HG03439 (cell line): ENCODE results near the gene TBX10.
"Not testable (repeated sequence)": the region's sequence is repeated elsewhere in the genome, so short reads cannot be mapped to it uniquely, and the experiment has no call there.

ENCODE experiments used
- ATAC-seq: cut with Tn5 transposase; IDR thresholded peaks from one replicate; pipeline ENCODE4 v1.9.1; 2021; ENCODE audit warnings: mild to moderate bottlenecking, moderate library complexity; ENCODE audit not compliant: unreplicated experiment

The TBX10 gene

DNA sequence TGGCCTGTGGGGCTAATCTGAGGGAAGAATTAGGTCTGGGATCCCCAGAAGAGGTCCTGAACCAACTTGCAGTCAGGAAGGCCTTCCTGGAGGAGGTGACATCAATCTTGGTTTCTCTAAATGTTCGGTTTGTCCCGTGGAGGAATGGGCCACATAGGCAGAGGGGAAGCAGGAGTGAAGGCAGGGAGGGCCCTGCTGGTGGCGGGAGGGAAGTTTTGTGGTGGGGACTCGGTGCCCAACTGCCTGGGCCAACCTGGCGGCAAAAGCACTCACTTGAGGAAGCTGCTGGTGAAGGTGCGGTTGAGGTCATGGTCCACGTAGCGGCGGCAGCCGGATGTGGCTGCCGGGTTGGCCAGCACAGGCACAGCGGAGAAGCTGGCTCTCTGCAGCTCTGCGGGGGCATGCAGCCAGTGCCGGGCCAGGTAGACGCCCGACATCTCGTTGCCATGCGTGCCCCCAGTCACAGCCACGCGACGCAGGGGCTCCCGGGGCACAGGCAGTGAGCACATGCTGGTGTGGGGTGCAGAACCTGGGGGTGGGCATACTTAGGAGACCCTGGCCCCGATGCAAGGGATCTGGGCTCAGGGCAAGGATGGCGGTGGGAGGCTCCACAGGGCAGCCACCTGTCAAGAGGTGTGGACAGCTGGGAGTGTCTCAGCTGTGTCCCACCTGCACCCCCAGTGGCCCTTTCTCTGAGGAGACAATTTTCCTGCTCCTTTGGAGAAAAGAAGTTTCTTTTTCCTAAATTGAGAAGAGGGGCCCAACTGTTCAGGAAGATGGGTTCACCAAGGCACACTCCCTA lies 7.2 kb upstream of the TBX10 start:
- ATAC-seq, result no peak

DNA sequence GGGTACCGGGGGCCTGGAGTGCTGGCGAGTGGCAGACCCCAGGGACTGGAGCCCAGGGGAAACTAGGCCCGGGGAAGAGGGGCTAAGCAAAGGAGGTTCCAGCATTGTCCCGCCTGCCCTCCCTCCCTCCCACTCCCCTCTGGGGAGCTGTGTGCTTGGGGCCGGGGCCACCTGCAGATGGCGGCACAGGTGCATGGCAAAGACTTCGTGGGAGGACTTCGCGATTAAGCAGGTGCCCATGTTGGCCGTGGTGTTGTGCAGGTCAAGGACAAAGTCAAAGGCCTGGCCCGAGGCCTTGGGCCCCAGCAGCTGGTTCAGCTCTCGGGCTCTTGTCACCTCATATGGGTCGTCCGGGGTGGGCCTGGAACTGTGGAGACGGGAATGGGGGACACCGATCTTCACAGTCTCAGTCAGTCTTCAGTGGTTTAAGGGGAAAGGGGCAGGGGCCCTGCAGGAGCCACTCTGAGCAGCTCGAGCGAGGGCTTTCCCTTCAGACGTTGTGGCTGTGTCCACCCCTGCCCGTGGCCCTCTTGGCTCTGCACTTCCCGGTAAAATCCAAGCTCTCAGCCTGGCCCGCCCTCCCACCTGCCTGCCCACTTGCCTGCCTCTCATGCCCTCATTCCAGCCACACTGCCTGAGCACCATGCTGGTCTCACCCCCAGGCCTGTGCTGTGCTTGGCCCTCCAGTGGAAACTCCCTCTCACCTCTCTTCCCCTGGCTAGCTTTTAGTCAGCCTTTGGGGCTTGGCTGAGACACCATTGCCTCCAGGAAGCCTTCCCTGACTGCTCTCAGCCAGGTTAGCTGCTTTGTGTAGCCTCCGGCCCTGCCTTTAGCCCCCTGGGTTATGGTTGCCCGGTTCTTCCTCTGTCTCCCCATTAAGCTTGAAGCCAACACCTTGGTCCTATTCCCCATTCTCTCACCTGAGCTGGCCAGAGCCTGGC lies 6.2 kb upstream of the TBX10 start:
- no peak for ATAC-seq

DNA sequence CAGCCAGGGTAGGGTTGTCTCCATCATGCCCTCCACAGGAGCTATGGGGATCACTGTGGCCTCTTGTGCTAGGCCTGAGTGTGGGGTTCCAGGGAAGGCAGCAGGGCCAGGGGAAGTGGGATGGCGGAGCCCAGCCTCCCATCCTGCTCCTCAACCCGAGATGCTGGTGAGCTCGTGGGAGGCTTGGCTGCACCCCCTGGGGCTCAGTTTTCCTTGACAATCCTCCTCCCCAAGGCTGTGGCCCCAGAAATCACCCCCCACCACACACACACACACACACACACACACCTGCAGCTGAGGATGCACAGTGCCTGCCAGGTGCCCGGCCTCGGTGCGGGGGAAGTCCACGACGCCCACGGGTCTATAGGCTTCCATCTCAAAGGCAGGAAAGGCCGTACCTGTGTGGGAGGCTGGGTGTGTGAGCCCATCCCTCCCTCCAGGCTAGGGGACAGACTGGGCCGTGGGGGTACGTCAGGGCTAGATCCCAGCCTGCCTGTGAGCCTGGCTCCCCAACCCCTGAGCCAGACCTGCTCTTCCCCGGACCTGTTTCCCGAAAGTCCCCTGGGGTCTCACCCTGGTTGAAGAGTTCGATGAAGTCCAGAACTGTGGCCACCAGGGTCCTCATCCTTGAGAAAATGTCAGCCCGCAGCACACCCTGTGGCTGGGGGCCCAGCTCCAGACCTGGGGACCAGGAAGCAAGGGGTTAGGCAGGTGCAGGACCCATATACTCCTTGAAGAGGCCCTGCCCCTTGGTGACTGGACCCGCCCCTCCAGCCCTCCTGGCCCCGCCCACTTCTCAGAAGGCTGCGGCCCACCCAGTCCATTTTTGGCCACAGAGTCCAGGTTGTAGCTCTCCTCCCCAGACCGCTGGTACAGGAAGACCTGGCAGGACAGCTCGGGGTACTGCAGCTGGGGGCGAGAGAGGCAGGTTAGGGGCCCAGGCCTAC lies 5.2 kb upstream of the TBX10 start:
- no peak for ATAC-seq

DNA sequence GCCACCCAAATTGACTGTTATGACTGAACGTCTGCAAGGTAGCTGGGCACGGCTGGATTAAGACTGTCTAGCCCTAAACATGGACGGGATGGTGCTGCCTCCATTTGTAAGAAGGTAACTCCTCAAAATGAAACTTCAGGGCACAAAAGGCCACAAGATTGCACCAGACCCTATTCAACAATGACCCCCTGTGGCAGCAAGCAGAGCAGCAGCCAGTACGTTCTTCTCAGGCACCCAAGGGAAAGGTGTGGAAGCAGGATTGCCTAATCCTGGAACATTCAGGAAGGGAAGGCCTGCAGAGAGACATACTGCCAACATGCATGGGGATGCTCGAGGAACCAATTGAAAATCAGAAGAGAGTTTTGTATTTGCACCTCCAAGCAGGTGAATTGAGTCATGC lies 4.5 kb upstream of the TBX10 start:
- ATAC-seq, result no peak

DNA sequence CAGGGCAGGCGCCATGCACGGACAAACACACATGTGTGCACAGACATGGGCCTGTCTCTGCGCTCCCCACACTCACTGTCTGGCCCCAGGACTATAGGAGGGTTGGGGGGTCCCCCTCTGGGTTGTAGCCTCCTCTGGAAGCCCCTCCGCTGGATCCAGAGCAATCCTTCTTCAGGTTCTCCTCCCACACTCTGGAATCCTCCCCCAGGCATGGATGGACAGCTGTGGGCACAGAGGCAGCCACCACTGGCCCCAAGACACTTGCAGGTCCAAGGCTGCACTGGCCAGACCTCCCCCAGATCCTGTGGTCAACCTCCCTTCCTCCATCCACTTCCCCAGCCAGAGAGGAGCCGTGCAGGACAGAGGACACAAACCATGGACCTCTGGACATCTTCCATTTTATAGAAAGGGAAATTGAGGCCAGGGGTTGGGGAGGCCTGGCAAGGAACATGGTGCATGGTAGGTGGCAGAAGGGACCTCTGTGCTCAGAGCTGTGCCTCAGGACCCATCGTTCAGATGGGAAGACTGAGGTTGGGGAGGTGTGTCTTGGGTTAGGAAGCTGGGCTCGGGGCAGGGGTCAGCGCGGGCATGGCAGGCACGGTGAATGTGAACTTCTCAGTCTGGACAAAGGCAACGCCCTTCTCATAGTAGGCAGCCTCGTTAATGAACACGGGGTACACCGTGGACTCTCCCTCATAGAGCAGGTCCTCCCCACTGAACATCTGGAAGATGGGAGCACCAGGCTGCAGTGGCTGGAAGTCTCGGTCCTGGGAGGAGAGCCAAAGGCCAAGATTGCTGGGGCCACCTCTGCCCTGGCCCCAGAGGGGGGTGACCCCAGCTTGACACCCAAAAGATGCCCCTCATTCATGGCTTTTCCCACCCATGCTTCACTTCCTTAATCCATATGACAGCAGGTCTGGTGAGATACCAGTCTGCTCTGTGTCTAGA lies 2.9 kb upstream of the TBX10 start:
- ATAC-seq, result no peak

DNA sequence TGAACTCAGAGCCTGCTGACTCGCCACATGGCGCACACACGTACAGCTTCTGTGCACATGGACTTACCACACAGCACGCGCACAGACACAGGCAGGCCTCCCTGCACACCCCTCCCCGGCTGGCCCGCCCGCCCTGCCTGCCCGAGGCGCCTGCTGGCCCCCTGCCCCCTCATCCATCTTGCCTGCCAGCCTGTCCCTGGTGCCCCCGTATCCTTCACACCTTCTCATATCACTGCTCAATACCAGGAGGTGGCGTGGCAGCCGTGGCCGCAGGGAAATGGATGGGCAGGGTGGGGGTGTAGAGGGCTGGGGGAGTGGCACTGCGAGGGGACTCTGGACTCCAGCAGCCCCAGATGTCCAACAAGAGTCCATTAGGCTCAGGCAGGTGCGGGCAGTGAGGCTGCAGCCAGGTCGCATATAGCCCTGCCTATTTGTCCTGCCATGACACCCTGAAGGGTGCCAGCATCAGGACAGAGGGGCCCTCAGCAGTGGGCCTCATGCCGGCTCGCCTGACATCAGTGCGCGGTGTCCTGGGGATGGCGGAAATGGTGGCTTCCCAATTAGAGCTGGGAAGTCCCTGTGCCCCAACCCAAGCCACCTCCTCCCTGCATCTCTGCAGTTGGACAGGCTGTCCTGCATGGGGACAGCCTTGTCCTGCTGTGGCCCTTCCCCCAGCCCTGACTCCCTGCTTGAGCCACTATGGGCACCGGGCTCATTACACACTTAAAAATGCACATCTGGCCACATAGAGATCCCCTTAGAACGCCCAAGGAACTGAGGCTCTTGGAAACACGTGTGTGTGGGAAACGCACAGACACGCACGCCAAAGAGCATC lies 2.0 kb upstream of the TBX10 start:
- no peak for ATAC-seq

DNA sequence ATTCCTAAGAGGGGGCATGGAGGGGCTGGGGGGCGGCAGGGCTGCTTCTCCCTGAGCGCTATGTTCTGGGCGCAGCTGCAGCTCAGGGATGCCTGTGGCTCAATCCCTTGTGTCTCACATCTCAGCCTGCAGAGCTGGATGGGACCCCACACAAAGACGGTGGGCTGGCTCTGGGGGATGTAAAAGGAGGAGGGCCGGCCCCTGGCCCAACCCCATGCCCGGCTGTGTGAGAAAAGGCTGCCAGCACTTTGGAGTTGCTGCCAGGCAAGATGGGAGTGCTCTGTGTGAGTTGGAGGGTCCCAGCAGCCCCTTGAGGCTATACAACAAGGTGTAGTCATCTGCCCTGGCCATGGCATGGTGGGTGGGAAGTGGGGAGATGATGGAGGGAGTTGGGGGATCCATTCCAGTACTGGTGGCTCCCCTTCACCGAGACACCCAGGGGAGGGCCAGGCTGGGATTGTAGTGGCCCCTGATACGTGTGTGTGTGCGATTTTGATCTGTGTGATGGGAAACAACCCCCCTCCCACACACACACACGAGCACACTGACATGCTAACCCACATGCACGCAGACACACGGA lies 1.3 kb upstream of the TBX10 start:
- ATAC-seq, result no peak

DNA sequence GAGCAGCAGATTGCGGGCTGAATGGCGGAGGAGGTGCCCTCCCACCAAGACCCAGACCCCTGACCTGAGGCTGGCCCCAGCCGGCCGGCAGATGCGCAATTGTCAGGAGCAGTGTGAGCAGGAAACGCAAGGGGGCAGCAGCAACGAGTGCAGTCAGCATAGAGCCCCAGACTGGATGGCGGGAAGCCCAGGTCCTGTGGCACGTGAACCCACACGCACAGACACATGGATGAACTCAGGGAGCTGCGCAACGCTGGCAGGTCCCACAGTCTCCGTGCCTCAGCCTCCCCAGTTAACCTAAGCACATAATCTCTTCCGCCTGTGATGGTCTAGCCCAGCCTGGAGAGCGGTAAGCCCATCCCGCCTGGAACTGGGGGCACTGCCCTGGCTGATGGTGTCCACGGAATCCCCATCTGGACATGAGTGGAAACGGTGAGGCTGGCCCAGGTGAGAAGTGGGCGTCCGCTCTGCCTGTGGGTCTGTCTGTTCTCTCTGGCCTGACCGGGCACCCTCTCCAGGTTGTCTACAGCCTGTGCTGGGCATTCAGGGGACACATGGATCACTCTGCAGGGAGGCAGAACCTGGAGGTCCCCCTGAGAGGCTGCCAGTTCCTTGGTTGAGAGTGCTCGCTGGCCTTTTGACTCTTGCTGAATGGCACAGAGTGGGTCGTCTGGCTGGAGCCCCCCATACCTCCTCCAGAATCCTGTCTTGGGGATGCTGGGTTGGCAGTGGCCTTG lies 626 bp upstream of the TBX10 start:
- no peak for ATAC-seq

DNA sequence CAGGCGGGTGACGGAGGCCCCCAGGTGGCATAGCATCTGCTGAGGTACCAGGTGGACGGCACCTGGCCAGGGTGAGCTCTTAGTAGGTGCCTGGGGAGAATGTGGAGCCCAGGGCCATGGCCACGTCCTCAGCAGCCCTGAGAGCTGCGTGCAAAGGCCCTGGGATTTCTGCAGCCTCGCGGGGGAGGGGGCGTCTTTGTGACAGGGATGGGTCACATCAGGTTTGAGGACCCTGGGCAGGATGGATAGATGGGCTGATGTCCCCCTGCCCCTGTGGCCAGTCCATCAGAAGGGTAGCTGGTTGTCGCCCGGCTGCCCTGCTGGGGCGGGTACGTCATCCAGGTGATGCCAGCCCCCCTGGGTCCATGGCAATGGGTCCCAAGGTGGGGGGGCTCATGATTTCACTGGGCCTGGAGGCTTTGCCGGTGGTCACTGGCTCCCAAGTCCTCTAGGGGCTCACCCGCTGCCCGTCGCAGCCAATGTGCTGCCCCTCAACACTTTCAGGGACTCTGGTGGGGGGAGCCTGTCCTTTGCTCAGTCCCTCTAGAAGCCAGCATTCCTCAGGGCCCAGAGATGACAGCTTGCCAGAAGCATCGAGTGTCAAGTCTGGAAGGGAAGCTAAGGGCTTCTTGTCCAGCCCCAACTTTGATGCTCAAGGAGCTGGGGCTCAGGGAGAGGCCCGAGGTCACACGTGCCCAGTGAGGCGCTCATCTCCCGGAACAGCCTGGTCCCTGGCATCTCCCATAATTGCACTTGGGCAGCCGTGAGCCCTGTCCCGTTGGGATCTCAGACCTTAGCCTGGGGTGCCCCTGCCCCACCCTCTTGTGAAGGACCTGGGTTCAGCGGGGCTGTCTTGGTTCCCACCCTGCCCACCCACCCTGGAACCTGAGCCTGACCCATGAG lies 777 bp downstream of the TBX10 start:
- no peak for ATAC-seq

DNA sequence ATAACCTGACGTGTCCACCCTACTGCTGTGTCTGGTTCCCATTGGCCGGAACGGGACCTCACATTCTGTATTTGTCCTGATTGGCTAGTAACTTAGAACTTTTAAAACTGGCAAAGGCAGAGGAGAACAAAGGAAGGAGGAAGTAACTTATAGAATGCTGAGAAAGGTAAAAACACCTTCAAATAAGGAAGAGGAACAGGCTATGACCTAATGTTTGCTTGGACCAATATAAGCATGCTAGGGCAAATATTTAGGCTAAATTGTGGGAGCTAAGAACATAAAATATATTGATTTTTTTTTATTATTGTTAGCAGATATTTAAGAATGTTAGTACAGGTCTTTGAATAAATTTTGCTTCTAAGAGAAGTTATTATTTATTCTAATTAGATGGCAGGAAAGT lies 2.1 kb downstream of the TBX10 start:
- ATAC-seq, result not testable (repeated sequence)

DNA sequence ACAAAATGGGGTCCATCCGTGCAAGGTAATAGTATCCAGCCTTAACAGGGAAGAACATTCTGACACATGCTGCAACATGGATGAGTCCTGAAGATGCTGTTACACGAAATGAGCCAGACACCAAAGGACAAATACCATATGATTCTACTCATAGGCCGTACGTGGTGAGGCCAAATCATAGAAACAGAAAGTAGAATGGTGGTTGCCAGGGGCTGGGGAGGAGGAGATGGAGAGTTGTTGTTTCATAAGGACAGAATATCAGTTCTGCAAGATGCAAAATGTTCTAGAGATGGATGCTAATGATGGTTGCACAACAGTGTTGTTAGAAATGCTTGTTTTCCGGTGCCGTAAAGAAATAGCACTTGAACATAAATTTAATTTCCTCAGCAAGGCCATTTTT lies 2.6 kb downstream of the TBX10 start:
- ATAC-seq, result no peak

DNA sequence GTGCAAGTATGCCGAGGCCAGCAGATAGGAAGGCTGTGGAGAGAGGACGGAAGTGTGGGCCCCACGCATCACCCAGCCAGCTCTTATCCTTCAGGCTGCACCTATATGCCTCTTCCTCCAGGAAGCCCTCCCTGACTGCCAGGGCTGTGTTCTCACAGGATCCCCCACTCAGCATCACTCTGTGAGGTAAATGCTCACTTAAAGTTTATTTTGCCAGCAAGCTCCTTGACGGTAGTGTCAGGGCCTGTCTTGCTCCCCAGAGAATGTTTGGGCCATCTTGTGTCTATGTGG lies 4.4 kb downstream of the TBX10 start:
- ATAC-seq, result no peak

DNA sequence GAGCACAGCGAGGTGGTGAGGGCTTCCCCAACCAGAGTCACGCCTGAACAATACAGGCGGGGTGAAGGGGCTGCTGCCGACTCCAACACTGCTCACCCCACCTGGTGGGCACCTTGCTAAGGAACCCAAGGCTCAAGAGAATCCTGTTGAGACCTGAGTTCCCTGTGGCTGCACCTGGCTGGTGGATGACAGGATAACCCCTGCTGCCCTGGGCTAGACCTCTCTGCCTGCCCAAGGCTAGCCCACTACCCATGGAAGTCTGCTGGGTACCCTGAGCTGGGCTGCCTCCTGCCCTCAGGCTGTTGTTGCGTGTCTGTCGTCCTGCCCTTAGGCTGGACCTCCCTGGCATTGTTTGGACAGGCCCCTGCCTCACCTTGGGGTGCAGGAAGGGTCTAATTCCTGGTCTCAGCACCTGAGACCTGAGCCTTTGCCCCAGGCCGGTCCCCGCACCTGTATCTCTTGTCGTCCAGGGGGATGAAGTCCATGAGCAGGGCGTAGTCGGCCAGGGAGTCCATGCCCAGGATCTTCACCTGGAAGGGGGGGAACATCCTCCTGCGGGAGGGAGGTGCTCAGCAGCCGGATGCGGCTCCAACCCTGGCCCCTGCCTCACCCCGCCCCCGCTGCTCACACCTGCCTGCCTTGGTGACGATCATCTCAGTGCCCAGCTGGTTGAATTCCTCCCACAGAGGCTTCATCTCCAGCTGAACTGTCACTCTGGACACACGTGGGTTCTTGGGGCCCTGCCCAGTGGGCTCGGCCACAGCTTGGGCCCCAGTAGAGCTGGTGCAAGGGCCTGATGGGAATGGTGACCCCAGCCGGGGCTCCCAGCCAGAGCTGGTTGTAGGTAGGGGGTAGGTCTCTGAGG lies 5.0 kb downstream of the TBX10 start:
- ATAC-seq, result no peak

DNA sequence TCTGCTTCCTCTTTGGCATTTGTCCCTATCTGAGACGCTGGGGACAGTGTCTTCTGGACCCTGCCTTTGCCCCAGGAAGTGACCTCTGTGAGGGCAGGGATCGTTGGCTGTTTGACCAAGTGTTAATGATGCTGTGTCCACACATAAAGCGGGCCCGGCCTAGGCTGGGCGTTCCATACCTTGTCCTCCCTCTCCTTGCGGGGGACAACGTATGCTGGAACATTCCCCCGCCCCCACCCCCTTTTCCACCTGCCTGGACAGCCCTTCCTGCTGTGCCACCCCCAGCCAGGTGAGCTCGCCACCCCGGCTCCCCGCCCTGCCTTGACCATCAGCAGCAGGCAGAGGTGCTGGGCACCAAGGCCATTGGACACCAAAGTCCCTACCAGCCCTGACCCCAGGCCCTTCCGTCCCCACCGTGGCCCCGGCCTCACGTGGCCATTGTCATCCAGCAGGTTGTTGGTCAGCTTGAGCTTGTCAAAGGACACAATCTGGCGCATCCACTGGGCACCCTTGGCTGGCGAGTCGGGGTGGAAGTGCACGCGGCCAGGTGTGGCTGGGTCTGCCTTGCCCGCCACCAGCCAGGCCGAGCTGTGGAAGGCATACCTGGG lies 5.7 kb downstream of the TBX10 start:
- ATAC-seq, result no peak

DNA sequence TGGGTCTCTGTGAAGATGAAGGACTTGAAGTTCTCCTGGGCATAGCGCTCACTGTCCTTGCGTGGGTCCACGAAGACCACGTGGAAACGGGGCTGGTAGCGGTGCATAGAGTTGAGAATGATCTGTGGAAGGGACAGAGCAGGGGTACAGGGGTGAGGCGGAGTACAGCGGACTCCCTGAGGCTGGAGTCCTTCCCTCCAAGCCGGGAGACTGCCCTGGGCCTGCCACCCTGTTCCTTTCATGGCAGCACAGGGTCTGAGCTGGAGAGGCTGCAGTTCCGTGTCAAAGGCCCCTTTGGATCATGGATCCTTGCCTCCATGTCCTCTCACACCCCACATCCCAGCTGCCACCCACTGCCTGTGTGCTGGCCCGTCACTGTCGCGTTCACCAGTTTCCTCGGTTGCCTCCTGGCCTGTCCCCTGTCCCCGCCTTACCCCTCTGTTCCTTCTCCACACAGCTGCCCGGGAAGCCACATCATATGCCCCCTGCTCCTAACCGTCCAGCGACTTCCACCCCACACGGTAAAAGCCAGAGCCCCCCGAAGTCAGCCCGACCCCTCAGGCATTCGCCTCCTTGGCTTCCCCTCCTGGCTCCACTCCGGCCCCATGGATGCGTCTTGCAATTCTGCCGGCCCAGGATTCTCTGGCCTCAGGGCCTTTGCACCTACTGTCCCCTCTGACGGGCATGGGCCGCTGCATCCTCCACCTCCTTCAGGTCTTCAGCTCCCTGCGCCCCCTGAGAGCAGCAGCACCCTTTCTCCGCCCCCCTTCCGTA lies 6.4 kb downstream of the TBX10 start:
- ATAC-seq, result no peak
